Adrenal gland (tissue), 12 donors: ENCODE results near the gene FBXL14. TPM values are rescaled to one million over a fixed set of nuclear protein-coding genes. Genes with fewer than 3 reads are reported as not detected.
"Not testable (repeated sequence)": the region's sequence is repeated elsewhere in the genome, so short reads cannot be mapped to it uniquely, and the experiment has no call there.

Experiments
- DNase-seq, 7 donors: peaks; one replicate each; pipeline ENCODE4 v3.0.0-alpha.2; 2019 to 2020
- H3K27ac ChIP-seq, 5 donors: fragments of 200-600 bp; sonication (generic) in 4 of 5; 1 replicate in 3 of 5; 2 replicates in 2 of 5; pipeline versions ENCODE4 v1.5.1 to v1.8.0; 2016 to 2020; ENCODE audit warnings: mild to moderate bottlenecking in 1 of 5
- H3K27me3 ChIP-seq: fragments of 200-600 bp; 2 replicates; pipeline ENCODE4 v1.8.0; 2021
- H3K36me3 ChIP-seq, 2 donors: fragments of 200-600 bp; replicated peaks in 1 of 2; 1 replicate in 1 of 2; 2 replicates in 1 of 2; pipeline versions ENCODE4 v1.5.1 to v1.8.0; 2018 to 2022
- H3K4me1 ChIP-seq, 2 donors: fragments of 200-600 bp; replicated peaks in 1 of 2; 1 replicate in 1 of 2; 2 replicates in 1 of 2; pipeline versions ENCODE4 v1.5.1 to v1.8.0; 2018 to 2021
- H3K4me3 ChIP-seq, 4 donors: fragments of 200-600 bp; sonication (generic) in 3 of 4; one replicate each; pipeline ENCODE4 v1.5.1; 2016 to 2018
- H3K9me3 ChIP-seq, 3 donors: fragments of 200-600 bp; sonication (generic) in 1 of 3; replicated peaks in 1 of 3; 1 replicate in 2 of 3; 2 replicates in 1 of 3; pipeline versions ENCODE4 v1.5.1 to v1.8.0; 2016 to 2021
- CTCF ChIP-seq, 6 experiments: fragments of 450-650 bp in 4 of 6; fragments of 200-600 bp in 2 of 6; sonication (generic) in 1 of 6; IDR thresholded peaks; 1 replicate in 5 of 6; 2 replicates in 1 of 6; pipeline versions ENCODE4 v1.5.1 to v1.8.0; 2016 to 2021; ENCODE audit warnings: antibody characterized with exemption in 6 of 6, mild to moderate bottlenecking in 2 of 6, moderate library complexity in 1 of 6
- POLR2A ChIP-seq, 2 donors: fragments of 450-650 bp; IDR thresholded peaks; one replicate each; pipeline ENCODE4 v1.6.1; 2017; ENCODE audit warnings: antibody characterized with exemption in 2 of 2, mild to moderate bottlenecking in 2 of 2, moderate library complexity in 1 of 2
- WGBS, 4 donors: extraction: QIAGEN DNeasy Blood & Tissue Kit in 2 of 4; methylation state at CpG; one replicate each; pipeline versions ENCODE4 v1.1.5 to v1.1.7; 2013 to 2017; 5-methylcytosine and 5-hydroxymethylcytosine counted together
- intact Hi-C, 2 donors: fragments of 100-400 bp; cut with DNase I; formaldehyde crosslinking; loops; one replicate each; pipeline versions ENCODE4 v1.14.1 to v1.15.0; 2022 to 2023
- polyA plus RNA-seq, 3 donors: library from polyadenylated mRNA; stranded (reverse); fragments of 200-250 nt in 2 of 3; fragments of 350-450 nt in 1 of 3; fragmentation: Illumina TruSeq in 1 of 3; extraction: RNeasy Lipid Tissue Mini Kit (QIAGEN cat#74804) in 1 of 3; gene quantifications; one replicate each; pipeline ENCODE4 v1.2.3, GENCODE V29; 2013 to 2014
- total RNA-seq, 9 donors: library from RNA; depleted of rRNA in 4 of 9; stranded (reverse); fragments of >200 nt in 4 of 9; fragments of 120-200 nt in 1 of 9; fragmentation: NEBNext Ultra II Directional in 1 of 9; extraction: Animal tissue kit (Norgen Biotek cat#: 25700) in 1 of 9; gene quantifications; one replicate each; pipeline versions ENCODE4 v1.1.0 to v1.2.4, GENCODE V29; 2013 to 2023
- donor health status: healthy with polysubstance abuse.
- donor health status: Bipolar disorder and iron deficiency.
- donor health status: DM: yes; HTN: yes; CAD: no.
- donor health status: DM: no; HTN: no; CAD: no.
- donor health status: DM: no; HTN: no; CAD: no.
- donor health status: DM: yes; HTN: yes; CAD: no.

FBXL14 gene
- total and polyA plus RNA-seq, 12 donors, result 1.2 to 19.1 (median 12.4) TPM

GRCh38 chr12:1564067-1564466, 30.3 kb downstream of the FBXL14 start:
- WGBS, 4 donors, result 87 to 92% (median 91%) methylated on average over 2 of the region's 2 CpGs
- Histone ChIP-seq H3K4me3 (no peak overlapping the region), H3K27me3 (no peaks in the 10 kb centered on the region), H3K9me3 (no peaks in the 10 kb centered on the region), H3K27ac (no peak overlapping the region), H3K36me3 (no peaks in the 10 kb centered on the region), H3K4me1 (no peaks in the 10 kb centered on the region)
- DNase-seq, result no peak
- no peak for TF ChIP-seq POLR2A (IDR thresholded peaks at IDR 0.05)
- intact Hi-C loops, result no loop called here

- no peaks in the 10 kb centered on the region for H3K36me3 ChIP-seq
- intact Hi-C loops, result no loop called here
- H3K9me3 ChIP-seq, result no peaks in the 10 kb centered on the region
- DNase-seq, result no peak
- H3K27me3 ChIP-seq, result no peaks in the 10 kb centered on the region
- no peaks in the 10 kb centered on the region for H3K4me1 ChIP-seq
- 75 to 85% (median 81%) methylated on average over 18 of the region's 18 CpGs for WGBS, 4 donors
- no peak overlapping the region for H3K27ac ChIP-seq
- no peak overlapping the region for H3K4me3 ChIP-seq
- no peak for TF ChIP-seq POLR2A (IDR thresholded peaks at IDR 0.05)
- no peak for TF ChIP-seq CTCF (IDR thresholded peaks at IDR 0.05)
These were observed 31.5 kb downstream of the FBXL14 start for GRCh38 chr12:1562813-1563407.

- no peaks in the 10 kb centered on the region for H3K9me3 ChIP-seq
- no peak for DNase-seq
- no peaks in the 10 kb centered on the region for H3K36me3 ChIP-seq
- H3K27ac ChIP-seq, result no peak overlapping the region
- H3K4me3 ChIP-seq, result no peak overlapping the region
- 89 to 97% (median 92%) methylated on average over 6 of the region's 6 CpGs for WGBS, 4 donors
- TF ChIP-seq CTCF (IDR thresholded peaks at IDR 0.05), result no peak
- no peak for TF ChIP-seq POLR2A (IDR thresholded peaks at IDR 0.05)
- intact Hi-C loops, result no loop called here
- no peaks in the 10 kb centered on the region for H3K4me1 ChIP-seq
- no peaks in the 10 kb centered on the region for H3K27me3 ChIP-seq
These were observed 33.7 kb downstream of the FBXL14 start for GRCh38 chr12:1560704-1561103.

- no peak for TF ChIP-seq CTCF (IDR thresholded peaks at IDR 0.05)
- no peak for TF ChIP-seq POLR2A (IDR thresholded peaks at IDR 0.05)
- H3K4me3 ChIP-seq, result no peak overlapping the region
- intact Hi-C loops, result no loop called here
- H3K4me1 ChIP-seq, result no peaks in the 10 kb centered on the region
- H3K27ac ChIP-seq, result no peak overlapping the region
- no peak for DNase-seq
- H3K9me3 ChIP-seq, result no peaks in the 10 kb centered on the region
- H3K36me3 ChIP-seq, result no peaks in the 10 kb centered on the region
- 80 to 86% (median 83%) methylated on average over 6 of the region's 6 CpGs for WGBS, 4 donors
- no peaks in the 10 kb centered on the region for H3K27me3 ChIP-seq
These were observed 34.7 kb downstream of the FBXL14 start for GRCh38 chr12:1559676-1560091.

GRCh38 chr12:1558108-1558507, 36.3 kb downstream of the FBXL14 start:
- H3K4me3 ChIP-seq, H3K27ac ChIP-seq, H3K36me3 ChIP-seq, H3K27me3 ChIP-seq, DNase-seq, H3K4me1 ChIP-seq, H3K9me3 ChIP-seq, intact Hi-C loops: not testable (repeated sequence)
- WGBS, 4 donors, result 89 to 98% (median 90%) methylated on average over 14 to 15 of the region's 15 CpGs
